ENCODE measurements around the gene NOSTRIN. TPM values are rescaled to one million over a fixed set of nuclear protein-coding genes. Genes with fewer than 3 reads are reported as not detected.

Gene NOSTRIN
- total and polyA plus RNA-seq, 3 donors from 2014 or later, result 28.9 to 99.8 (median 93.8) TPM

GRCh38 chr2:168892327-168892726 is 89.9 kb downstream of the NOSTRIN start:
- no peaks in the 10 kb centered on the region for H3K9me3 ChIP-seq
- 62 to 100% methylated on average over 3 of the region's 3 CpGs for WGBS, 2 donors
- H3K4me3 ChIP-seq, result no peak overlapping the region
- intact Hi-C loops (cut with DNase I; ENCODE audit: low total_unique reads), result no loop called here
- H3K4me1 ChIP-seq, result no peaks in the 10 kb centered on the region
- no peak for DNase-seq
- H3K27me3 ChIP-seq, result no peaks in the 10 kb centered on the region
- H3K36me3 ChIP-seq (ENCODE audit: low read depth, missing control alignments), result no peaks in the 10 kb centered on the region
- TF ChIP-seq CTCF (IDR thresholded peaks at IDR 0.05), result no peak
- no peak for TF ChIP-seq POLR2A (IDR thresholded peaks at IDR 0.05)
- no peak overlapping the region for H3K27ac ChIP-seq

GRCh38 chr2:168894101-168894500 is 91.7 kb downstream of the NOSTRIN start:
- H3K4me1 ChIP-seq, result no peaks in the 10 kb centered on the region
- 85 to 92% methylated on average over 1 of the region's 1 CpG for WGBS, 2 donors

GRCh38 chr2:168894720-168895119 is 92.3 kb downstream of the NOSTRIN start:
- H3K36me3 ChIP-seq (ENCODE audit: low read depth, missing control alignments), result no peaks in the 10 kb centered on the region

More at GRCh38 chr2:168894101-168894500, 91.7 kb downstream of the NOSTRIN start:
- no peak for TF ChIP-seq CTCF (IDR thresholded peaks at IDR 0.05)
- no peak for TF ChIP-seq POLR2A (IDR thresholded peaks at IDR 0.05)
- Histone ChIP-seq H3K27me3 (no peaks in the 10 kb centered on the region), H3K4me3 (no peak overlapping the region), H3K36me3 (ENCODE audit: low read depth, missing control alignments) (no peaks in the 10 kb centered on the region), H3K9me3 (no peaks in the 10 kb centered on the region), H3K27ac (no peak overlapping the region)
- DNase-seq, result no peak
- intact Hi-C loops (cut with DNase I; ENCODE audit: low total_unique reads), result no loop called here

GRCh38 chr2:168895771-168896170 is 93.3 kb downstream of the NOSTRIN start:
- Histone ChIP-seq H3K9me3 (no peaks in the 10 kb centered on the region), H3K27me3 (no peaks in the 10 kb centered on the region), H3K36me3 (ENCODE audit: low read depth, missing control alignments) (no peaks in the 10 kb centered on the region), H3K4me3 (no peak overlapping the region), H3K27ac (no peak overlapping the region), H3K4me1 (no peaks in the 10 kb centered on the region)
- no peak for DNase-seq
- TF ChIP-seq POLR2A (IDR thresholded peaks at IDR 0.05) (no peak), CTCF (IDR thresholded peaks at IDR 0.05) (no peak)
- intact Hi-C loops (cut with DNase I; ENCODE audit: low total_unique reads), result no loop called here

More at GRCh38 chr2:168894720-168895119, 92.3 kb downstream of the NOSTRIN start:
- Histone ChIP-seq H3K27ac (no peak overlapping the region), H3K4me1 (no peaks in the 10 kb centered on the region), H3K9me3 (no peaks in the 10 kb centered on the region), H3K27me3 (no peaks in the 10 kb centered on the region), H3K4me3 (no peak overlapping the region)
- no peak for DNase-seq
- TF ChIP-seq CTCF (IDR thresholded peaks at IDR 0.05), result no peak
- no peak for TF ChIP-seq POLR2A (IDR thresholded peaks at IDR 0.05)
- intact Hi-C loops (cut with DNase I; ENCODE audit: low total_unique reads), result no loop called here

GRCh38 chr2:168896783-168897182 is 94.3 kb downstream of the NOSTRIN start:
- no peaks in the 10 kb centered on the region for H3K27me3 ChIP-seq
- no peak overlapping the region for H3K4me3 ChIP-seq
- intact Hi-C loops (cut with DNase I; ENCODE audit: low total_unique reads), result no loop called here
- WGBS, 2 donors, result 56 to 82% methylated on average over 4 of the region's 4 CpGs
- H3K4me1 ChIP-seq, result no peaks in the 10 kb centered on the region
- TF ChIP-seq CTCF (IDR thresholded peaks at IDR 0.05) (no peak), POLR2A (IDR thresholded peaks at IDR 0.05) (no peak)
- no peaks in the 10 kb centered on the region for H3K36me3 ChIP-seq (ENCODE audit: low read depth, missing control alignments)
- DNase-seq, result no peak
- no peak overlapping the region for H3K27ac ChIP-seq
- no peaks in the 10 kb centered on the region for H3K9me3 ChIP-seq
